Stomach (tissue), 9 donors: ENCODE results near the gene LRRC3. TPM values are rescaled to one million over a fixed set of nuclear protein-coding genes. Genes with fewer than 3 reads are reported as not detected.

Source experiments
- DNase-seq, 2 donors: peaks; one replicate each; pipeline versions ENCODE4 v3.0.0 to v3.0.0-alpha.2; 2013 to 2019
- H3K27ac ChIP-seq, 5 donors: fragments of 200-600 bp in 4 of 5; sonication (generic) in 4 of 5; one replicate each; pipeline ENCODE4 v1.5.1; 2013 to 2019; ENCODE audit warnings: mild to moderate bottlenecking in 1 of 5, moderate library complexity in 1 of 5
- H3K27me3 ChIP-seq, 3 donors: fragments of 200-600 bp; sonication (generic); one replicate each; pipeline ENCODE4 v1.5.1; 2017 to 2019; ENCODE audit warnings: mixed run types in 1 of 3
- H3K36me3 ChIP-seq, 4 donors: fragments of 200-600 bp; sonication (generic); 1 replicate in 3 of 4; 2 replicates in 1 of 4; pipeline ENCODE4 v1.5.1; 2016 to 2019
- H3K4me1 ChIP-seq, 4 donors: fragments of 200-600 bp; sonication (generic); one replicate each; pipeline ENCODE4 v1.5.1; 2016 to 2019
- H3K4me3 ChIP-seq, 4 donors: fragments of 200-600 bp; sonication (generic) in 3 of 4; one replicate each; pipeline ENCODE4 v1.5.1; 2016 to 2019; ENCODE audit warnings: mild to moderate bottlenecking in 1 of 4
- H3K9me3 ChIP-seq, 4 donors: fragments of 200-600 bp; sonication (generic); one replicate each; pipeline ENCODE4 v1.5.1; 2016 to 2019
- EP300 ChIP-seq: sonication (generic); formaldehyde crosslinking; IDR thresholded peaks from one replicate; pipeline ENCODE4 v1.6.1; 2017; ENCODE audit warnings: antibody characterized with exemption
- POLR2A ChIP-seq, 4 donors: fragments of 450-650 bp; IDR thresholded peaks; one replicate each; pipeline ENCODE4 v1.6.1; 2016; ENCODE audit warnings: antibody characterized with exemption in 4 of 4, control low read depth in 2 of 4, mild to moderate bottlenecking in 1 of 4, moderate library complexity in 1 of 4
- POLR2AphosphoS5 ChIP-seq, 3 donors: sonication (generic); formaldehyde crosslinking; IDR thresholded peaks; one replicate each; pipeline ENCODE4 v1.6.1; 2016; ENCODE audit warnings: antibody characterized with exemption in 3 of 3
- WGBS, 5 donors: extraction: QIAGEN DNeasy Blood & Tissue Kit in 3 of 5; methylation state at CpG; one replicate each; pipeline versions ENCODE4 v1.1.5 to v1.1.7; 2013 to 2018; 5-methylcytosine and 5-hydroxymethylcytosine counted together
- intact Hi-C: fragments of 100-400 bp; cut with DNase I; formaldehyde crosslinking; loops from one replicate; pipeline ENCODE4 v1.15.1; 2023; ENCODE audit warnings: low total_unique reads
- polyA plus RNA-seq, 3 donors: library from polyadenylated mRNA; stranded (reverse); fragments of 200-250 nt; gene quantifications; one replicate each; pipeline ENCODE4 v1.2.3, GENCODE V29; 2013
- total RNA-seq, 5 donors: library from RNA; depleted of rRNA; stranded (reverse); fragments of >200 nt; gene quantifications; one replicate each; pipeline versions ENCODE4 v1.1.0 to v1.2.3, GENCODE V29; 2014 to 2016
- TF ChIP-seq, protein P1 (sequence below), 7 experiments: fragments of 450-650 bp in 4 of 7; fragments of 200-600 bp in 3 of 7; sonication (generic) in 3 of 7; IDR thresholded peaks; one replicate each; pipeline ENCODE4 v1.5.1; 2016 to 2019; ENCODE audit warnings: antibody characterized with exemption in 7 of 7, control low read depth in 2 of 7, mild to moderate bottlenecking in 1 of 7
- donor health status: healthy with polysubstance abuse.
- donor health status: Bipolar disorder and iron deficiency.
- donor health status: healthy.

Gene LRRC3
- total and polyA plus RNA-seq, 8 donors: 0.76 to 8.0 (median 1.5) TPM

DNA sequence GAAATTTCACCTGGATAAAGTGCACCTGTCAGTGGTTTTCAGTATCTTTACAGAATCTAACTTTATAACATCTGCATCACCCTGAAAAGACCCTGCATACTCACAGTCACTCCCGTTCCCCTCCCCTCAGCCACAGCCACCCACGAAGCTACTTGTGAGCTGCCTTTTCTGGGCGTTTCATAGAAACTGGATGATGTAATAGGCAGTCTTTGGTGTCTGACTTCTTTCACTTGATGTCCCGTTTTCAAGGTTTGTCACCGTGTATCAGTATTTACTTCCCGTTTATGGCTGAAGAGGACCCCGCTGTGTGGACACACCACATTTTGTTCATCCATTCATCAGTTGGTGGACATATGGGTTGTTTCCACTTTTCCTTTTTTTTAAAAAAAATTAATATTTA is 47.8 kb upstream of the LRRC3 start:
- intact Hi-C loops: no loop called here

GRCh38 chr21:44408226-44408625 is 47.1 kb upstream of the LRRC3 start:
- H3K4me3 ChIP-seq: no peak overlapping the region
- 84 to 90% (median 87%) methylated on average over 15 of the region's 15 CpGs for WGBS, 5 donors
- peaks cover 0 to 4% (median 0%) of the 10 kb centered on the region in 4 donors for H3K9me3 ChIP-seq
- peaks cover 0 to under 1% (median 0%) of the 10 kb centered on the region in 3 donors for H3K27me3 ChIP-seq
- no peaks in the 10 kb centered on the region for H3K4me1 ChIP-seq
- TF ChIP-seq POLR2AphosphoS5 (IDR thresholded peaks at IDR 0.05): no peak
- no peak for TF ChIP-seq POLR2A (IDR thresholded peaks at IDR 0.05)
- TF ChIP-seq, protein P1, sequence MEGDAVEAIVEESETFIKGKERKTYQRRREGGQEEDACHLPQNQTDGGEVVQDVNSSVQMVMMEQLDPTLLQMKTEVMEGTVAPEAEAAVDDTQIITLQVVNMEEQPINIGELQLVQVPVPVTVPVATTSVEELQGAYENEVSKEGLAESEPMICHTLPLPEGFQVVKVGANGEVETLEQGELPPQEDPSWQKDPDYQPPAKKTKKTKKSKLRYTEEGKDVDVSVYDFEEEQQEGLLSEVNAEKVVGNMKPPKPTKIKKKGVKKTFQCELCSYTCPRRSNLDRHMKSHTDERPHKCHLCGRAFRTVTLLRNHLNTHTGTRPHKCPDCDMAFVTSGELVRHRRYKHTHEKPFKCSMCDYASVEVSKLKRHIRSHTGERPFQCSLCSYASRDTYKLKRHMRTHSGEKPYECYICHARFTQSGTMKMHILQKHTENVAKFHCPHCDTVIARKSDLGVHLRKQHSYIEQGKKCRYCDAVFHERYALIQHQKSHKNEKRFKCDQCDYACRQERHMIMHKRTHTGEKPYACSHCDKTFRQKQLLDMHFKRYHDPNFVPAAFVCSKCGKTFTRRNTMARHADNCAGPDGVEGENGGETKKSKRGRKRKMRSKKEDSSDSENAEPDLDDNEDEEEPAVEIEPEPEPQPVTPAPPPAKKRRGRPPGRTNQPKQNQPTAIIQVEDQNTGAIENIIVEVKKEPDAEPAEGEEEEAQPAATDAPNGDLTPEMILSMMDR (IDR thresholded peaks at IDR 0.05): no peak
- no peak overlapping the region for H3K27ac ChIP-seq
- DNase-seq: no peak
- intact Hi-C loops: no loop called here
- H3K36me3 ChIP-seq: peaks cover 0 to 9% (median 0%) of the 10 kb centered on the region in 4 donors

More for the DNA sequence above, 47.8 kb upstream of the LRRC3 start:
- TF ChIP-seq EP300 (no peak), POLR2AphosphoS5 (IDR thresholded peaks at IDR 0.05) (no peak), POLR2A (IDR thresholded peaks at IDR 0.05) (no peak)
- TF ChIP-seq, protein P1 (IDR thresholded peaks at IDR 0.05): no peak
- no peak overlapping the region for H3K4me3 ChIP-seq
- no peaks in the 10 kb centered on the region for H3K4me1 ChIP-seq
- H3K27ac ChIP-seq: no peak overlapping the region
- no peaks in the 10 kb centered on the region for H3K27me3 ChIP-seq
- 72 to 79% (median 78%) methylated on average over 7 of the region's 7 CpGs for WGBS, 5 donors
- DNase-seq: no peak
- peaks cover 0 to 9% (median 0%) of the 10 kb centered on the region in 4 donors for H3K36me3 ChIP-seq
- H3K9me3 ChIP-seq: peaks cover 0 to 4% (median 0%) of the 10 kb centered on the region in 4 donors

DNA sequence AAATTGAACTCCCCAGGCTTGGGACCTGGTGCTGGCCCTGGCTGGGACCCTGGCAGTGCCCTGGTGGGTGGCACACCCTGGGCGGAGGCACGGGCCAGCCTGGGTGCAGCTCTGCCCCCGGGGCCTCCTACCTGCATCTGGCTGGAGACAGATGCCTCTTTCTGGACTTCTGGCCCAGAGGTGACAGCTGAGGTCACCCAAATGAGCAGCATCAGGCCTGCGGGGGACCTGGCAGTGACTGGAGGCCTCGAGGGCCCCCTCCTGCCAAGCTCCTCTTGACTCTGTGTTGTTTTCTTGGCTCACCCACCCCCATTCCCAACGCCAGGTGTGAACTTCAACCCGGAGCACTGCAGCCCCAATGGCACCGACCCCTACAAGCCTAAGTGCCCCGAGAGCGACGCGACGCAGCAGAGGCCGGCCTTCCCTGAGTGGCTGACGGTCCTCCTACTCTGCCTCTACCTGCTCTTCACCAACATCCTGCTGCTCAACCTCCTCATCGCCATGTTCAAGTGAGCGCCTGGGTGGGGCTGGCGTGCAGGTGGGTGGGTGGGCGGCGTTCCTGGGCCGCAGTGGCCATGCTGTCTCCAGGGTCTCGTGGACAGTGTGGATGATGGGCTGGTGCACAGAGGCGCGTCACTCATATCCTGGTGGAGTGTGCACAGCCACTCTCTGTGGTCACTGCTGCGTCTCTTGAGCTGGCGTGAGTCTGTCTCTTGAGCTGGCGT is 41.6 kb upstream of the LRRC3 start:
- peak in 1 of 2 donors; percentile 8 for DNase-seq

DNA sequence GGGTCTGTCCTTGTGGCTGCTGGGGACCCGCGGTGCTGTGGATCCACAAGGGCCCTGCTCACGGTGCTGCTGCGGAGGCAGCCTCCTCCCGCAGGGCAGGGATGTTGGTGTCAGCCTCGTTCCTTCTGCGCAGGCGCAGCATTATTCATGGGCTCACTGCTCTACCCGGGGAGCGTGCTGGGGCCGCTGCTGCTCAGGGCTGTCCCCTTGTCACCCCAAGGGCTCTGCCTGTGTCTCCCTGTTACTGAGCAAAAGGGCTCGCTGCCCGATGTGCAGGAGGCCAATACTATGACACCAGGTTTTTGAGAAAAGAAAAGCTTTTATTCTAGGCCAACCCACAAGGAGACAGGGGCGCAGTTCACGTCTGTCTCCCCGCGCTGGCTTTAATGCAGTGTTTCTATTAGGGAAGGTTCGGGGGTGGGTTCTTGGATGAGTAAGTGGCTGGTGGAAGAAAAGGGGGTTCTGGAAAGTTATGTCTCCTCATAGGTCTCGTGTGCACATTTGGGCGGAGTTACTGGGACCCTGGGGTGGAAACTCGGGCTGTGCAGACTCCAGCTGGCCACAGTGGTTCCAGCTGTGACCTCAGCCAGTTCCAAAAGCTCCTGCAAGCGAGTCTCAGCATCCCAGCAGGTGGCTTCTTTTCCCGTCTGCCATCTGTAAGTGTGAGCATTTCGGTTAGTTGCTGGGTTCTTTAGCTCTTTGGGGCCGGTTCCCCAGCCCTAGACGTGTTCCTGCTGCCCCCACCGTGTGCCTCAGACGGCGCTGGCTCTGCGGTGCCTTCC is 40.8 kb upstream of the LRRC3 start:
- H3K36me3 ChIP-seq: peaks cover 0 to 40% (median 0%) of the 10 kb centered on the region in 4 donors
- no peaks in the 10 kb centered on the region for H3K9me3 ChIP-seq
- no peaks in the 10 kb centered on the region for H3K4me1 ChIP-seq
- H3K27me3 ChIP-seq: peaks cover 0 to 44% (median 0%) of the 10 kb centered on the region in 3 donors
- 77 to 87% (median 85%) methylated on average over 25 to 30 of the region's 30 CpGs for WGBS, 5 donors
- intact Hi-C loops: no loop called here
- H3K4me3 ChIP-seq: no peak overlapping the region
- H3K27ac ChIP-seq: no peak overlapping the region
- TF ChIP-seq POLR2AphosphoS5 (IDR thresholded peaks at IDR 0.05) (no peak), EP300 (no peak), POLR2A (IDR thresholded peaks at IDR 0.05) (no peak)
- TF ChIP-seq, protein P1 (IDR thresholded peaks at IDR 0.05): no peak
- DNase-seq: no peak

More for the DNA sequence above, 41.6 kb upstream of the LRRC3 start:
- Histone ChIP-seq H3K4me1 (no peaks in the 10 kb centered on the region), H3K9me3 (no peaks in the 10 kb centered on the region), H3K4me3 (no peak overlapping the region), H3K27ac (no peak overlapping the region), H3K36me3 (peaks cover 0 to 35% (median 0%) of the 10 kb centered on the region in 4 donors), H3K27me3 (peaks cover 0 to 38% (median 0%) of the 10 kb centered on the region in 3 donors)
- intact Hi-C loops: no loop called here
- 88 to 94% (median 92%) methylated on average over 21 to 27 of the region's 27 CpGs for WGBS, 5 donors
- TF ChIP-seq, protein P1 (IDR thresholded peaks at IDR 0.05): no peak
